Stimulated activated CD4-positive, alpha-beta T cell treated with anti-CD3 and anti-CD28 coated beads, Interleukin-2, amount 100 ng/mL, for 48 hours (primary cell): ENCODE measurements around the gene WWOX.

Experiments
- DNase-seq, 2 donors: peaks; one replicate each; pipeline ENCODE4 v3.0.0-alpha.2; 2020

The WWOX gene

GRCh38 chr16:78309763-78310162 is 210.3 kb downstream of the WWOX start:
- no peak for DNase-seq

- no peak for DNase-seq
Observed at GRCh38 chr16:78310196-78310595, 210.7 kb downstream of the WWOX start.

GRCh38 chr16:78310990-78311561 is 211.6 kb downstream of the WWOX start:
- no peak for DNase-seq

- DNase-seq, result no peak
Observed at GRCh38 chr16:78311831-78312230, 212.4 kb downstream of the WWOX start.

- DNase-seq, result no peak
Observed at GRCh38 chr16:78317564-78318240, 218.2 kb downstream of the WWOX start.

GRCh38 chr16:78321620-78322360 is 222.3 kb downstream of the WWOX start:
- no peak for DNase-seq

- no peak for DNase-seq
Observed at GRCh38 chr16:78323315-78323714, 223.9 kb downstream of the WWOX start.

- no peak for DNase-seq
Observed at GRCh38 chr16:78324649-78325285, 225.3 kb downstream of the WWOX start.

- DNase-seq, result no peak
Observed at GRCh38 chr16:78325468-78326352, 226.3 kb downstream of the WWOX start.

- DNase-seq, result no peak
Observed at GRCh38 chr16:78326731-78327130, 227.3 kb downstream of the WWOX start.

GRCh38 chr16:78331731-78332130 is 232.3 kb downstream of the WWOX start:
- no peak for DNase-seq

- no peak for DNase-seq
Observed at GRCh38 chr16:78333808-78334207, 234.4 kb downstream of the WWOX start.

GRCh38 chr16:78340590-78340989 is 241.1 kb downstream of the WWOX start:
- DNase-seq, result no peak

GRCh38 chr16:78348068-78348467 is 248.6 kb downstream of the WWOX start:
- no peak for DNase-seq

GRCh38 chr16:78348886-78349285 is 249.4 kb downstream of the WWOX start:
- no peak for DNase-seq

- no peak for DNase-seq
Observed at GRCh38 chr16:78352184-78352583, 252.7 kb downstream of the WWOX start.

GRCh38 chr16:78353640-78354275 is 254.3 kb downstream of the WWOX start:
- no peak for DNase-seq

GRCh38 chr16:78362524-78363135 is 263.2 kb downstream of the WWOX start:
- no peak for DNase-seq

- DNase-seq, result no peak
Observed at GRCh38 chr16:78363843-78364555, 264.5 kb downstream of the WWOX start.

GRCh38 chr16:78364556-78364880 is 265.1 kb downstream of the WWOX start:
- DNase-seq, result no peak

GRCh38 chr16:78365366-78365765 is 265.9 kb downstream of the WWOX start:
- no peak for DNase-seq
